OCI-LY3 (cell line): Measurements from ENCODE around the gene STK35.

ENCODE experiments used
- H2AFZ ChIP-seq: fragments of 200-600, 300-600 bp; shearing (Covaris generic); 2 replicates; pipeline ENCODE4 v1.6.0; 2014; ENCODE audit warnings: antibody characterized with exemption, low read depth, low read length
- H3K27ac ChIP-seq: fragments of 200-600, 300-600 bp; sonication (generic); 2 replicates; pipeline ENCODE4 v1.5.1; 2014; ENCODE audit warnings: mild to moderate bottlenecking, low read length, moderate library complexity, mixed read lengths
- H3K27me3 ChIP-seq: fragments of 200-600, 300-600 bp; sonication (generic); 2 replicates; pipeline ENCODE4 v1.6.1; 2014; ENCODE audit warnings: low read depth, low read length, mixed read lengths
- H3K36me3 ChIP-seq: fragments of 200-600, 300-600 bp; sonication (generic); replicated peaks from 2 replicates; pipeline ENCODE3; 2014; ENCODE audit warnings: low read depth, low read length, mixed read lengths
- H3K4me1 ChIP-seq: fragments of 300-600, 200-600 bp; sonication (generic); 2 replicates; pipeline ENCODE4 v1.6.1; 2014; ENCODE audit warnings: low read length, mixed read lengths
- H3K4me2 ChIP-seq: fragments of 200-600, 300-600 bp; sonication (generic); 2 replicates; pipeline ENCODE4 v1.6.1; 2014; ENCODE audit warnings: low read length, mixed read lengths
- H3K4me3 ChIP-seq: fragments of 300-600, 200-600 bp; sonication (generic); 2 replicates; pipeline ENCODE4 v1.5.1; 2014; ENCODE audit warnings: antibody characterized with exemption, mild to moderate bottlenecking, low read length, moderate library complexity
- H3K79me2 ChIP-seq: fragments of 300-600, 200-600 bp; shearing (Covaris generic); 2 replicates; pipeline ENCODE4 v1.6.1; 2014; ENCODE audit warnings: mild to moderate bottlenecking, low read length, mixed read lengths
- H3K9ac ChIP-seq: fragments of 300-600, 200-600 bp; shearing (Covaris generic); 2 replicates; pipeline ENCODE4 v1.6.0; 2014; ENCODE audit warnings: mild to moderate bottlenecking, low read length, moderate library complexity
- H3K9me3 ChIP-seq: fragments of 200-600, 300-600 bp; shearing (Covaris generic); 2 replicates; pipeline ENCODE4 v1.6.1; 2014; ENCODE audit warnings: low read length, mixed read lengths; ENCODE audit not compliant: insufficient read depth
- H4K20me1 ChIP-seq: fragments of 200-600, 300-600 bp; sonication (generic); 2 replicates; pipeline ENCODE4 v1.6.1; 2016; ENCODE audit warnings: low read length, mixed read lengths; ENCODE audit not compliant: insufficient read depth
- CTCF ChIP-seq: fragments of 200-600, 300-600 bp; sonication (generic); IDR thresholded peaks from 2 replicates; pipeline ENCODE4 v1.5.1; 2014; ENCODE audit warnings: antibody characterized with exemption, low read length, low read depth
- EZH2phosphoT487 ChIP-seq: fragments of 200-600 bp; shearing (Covaris generic); IDR thresholded peaks from 2 replicates; pipeline ENCODE4 v1.6.1; 2018; ENCODE audit warnings: antibody characterized with exemption, mixed run types, low read depth

STK35 gene

DNA sequence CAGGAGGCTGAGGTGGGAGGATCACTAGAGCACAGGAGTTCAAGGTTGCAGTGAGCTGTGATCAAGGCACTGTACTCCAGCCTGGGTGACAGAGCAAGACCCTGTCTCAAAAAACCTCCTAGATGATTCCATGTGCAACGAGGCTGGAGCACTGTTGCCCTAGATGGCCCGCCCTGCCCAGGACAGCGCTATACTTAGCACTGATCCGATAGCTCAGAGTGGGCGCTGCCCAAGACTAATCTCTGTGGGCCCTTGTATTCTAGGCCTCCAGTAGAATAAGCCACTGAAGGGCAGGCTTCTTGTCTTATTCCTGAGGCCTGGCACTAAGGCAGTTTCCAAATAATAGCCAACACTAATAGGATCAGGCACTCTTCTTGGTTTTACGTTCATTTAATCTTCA lies 41.0 kb downstream of the STK35 start:
- H3K9me3 ChIP-seq, result no peaks in the 10 kb centered on the region
- H3K27me3 ChIP-seq, result no peaks in the 10 kb centered on the region
- H3K4me2 ChIP-seq, result no peak overlapping the region
- peaks cover 6% of the 10 kb centered on the region for H3K79me2 ChIP-seq
- H3K4me1 ChIP-seq, result no peaks in the 10 kb centered on the region
- H3K9ac ChIP-seq, result no peak overlapping the region
- H3K4me3 ChIP-seq, result no peak overlapping the region
- TF ChIP-seq EZH2phosphoT487 (no peak), CTCF (no peak)
- H3K27ac ChIP-seq, result no peak overlapping the region
- peaks cover 37% of the 10 kb centered on the region for H4K20me1 ChIP-seq
- H3K36me3 ChIP-seq, result peaks cover 11% of the 10 kb centered on the region
- no peak overlapping the region for H2AFZ ChIP-seq

DNA sequence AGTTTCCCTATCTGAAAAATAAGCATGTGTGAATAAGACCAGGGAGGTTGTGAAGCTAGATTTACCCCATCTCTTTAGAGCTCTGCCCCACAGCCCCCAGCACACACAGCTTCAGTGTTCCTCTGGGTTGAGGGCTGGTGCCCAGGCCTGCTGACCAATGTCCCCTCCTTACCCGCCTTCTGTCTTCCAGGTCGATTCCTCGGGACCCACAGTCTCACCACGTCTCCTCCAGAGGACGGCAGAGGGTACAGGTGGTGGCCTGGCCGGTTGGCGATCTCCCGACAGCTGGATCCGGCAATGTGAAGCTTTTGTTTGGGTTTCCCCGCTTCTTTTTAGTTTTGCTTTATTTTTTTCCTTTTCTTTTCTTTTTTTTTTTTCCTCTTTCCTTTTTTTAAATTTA lies 42.0 kb downstream of the STK35 start:
- H4K20me1 ChIP-seq, result peaks cover 28% of the 10 kb centered on the region
- no peak overlapping the region for H3K4me3 ChIP-seq
- H3K27me3 ChIP-seq, result no peaks in the 10 kb centered on the region
- H3K4me1 ChIP-seq, result no peaks in the 10 kb centered on the region
- H3K79me2 ChIP-seq, result peaks cover under 1% of the 10 kb centered on the region; the same call in 1 of the 2 replicates
- H3K36me3 ChIP-seq, result peaks cover 11% of the 10 kb centered on the region
- no peak overlapping the region for H2AFZ ChIP-seq
- no peak overlapping the region for H3K4me2 ChIP-seq
- H3K9ac ChIP-seq, result no peak overlapping the region
- H3K9me3 ChIP-seq, result no peaks in the 10 kb centered on the region
- H3K27ac ChIP-seq, result no peak overlapping the region
- TF ChIP-seq CTCF (no peak), EZH2phosphoT487 (no peak)

GRCh38 chr20:2144850-2145249 lies 43.2 kb downstream of the STK35 start:
- no peaks in the 10 kb centered on the region for H3K4me1 ChIP-seq
- peaks cover 11% of the 10 kb centered on the region for H3K36me3 ChIP-seq
- H3K9me3 ChIP-seq, result no peaks in the 10 kb centered on the region
- peaks cover 23% of the 10 kb centered on the region for H4K20me1 ChIP-seq
- H3K4me3 ChIP-seq, result no peak overlapping the region
- H3K79me2 ChIP-seq, result no peaks in the 10 kb centered on the region; the same call in 1 of the 2 replicates
- no peak for TF ChIP-seq CTCF
- TF ChIP-seq EZH2phosphoT487, result no peak
- H3K4me2 ChIP-seq, result no peak overlapping the region
- no peak overlapping the region for H3K27ac ChIP-seq
- H2AFZ ChIP-seq, result no peak overlapping the region
- no peaks in the 10 kb centered on the region for H3K27me3 ChIP-seq
- H3K9ac ChIP-seq, result no peak overlapping the region

GRCh38 chr20:2145376-2145775 lies 43.7 kb downstream of the STK35 start:
- H3K4me3 ChIP-seq, result no peak overlapping the region
- H3K4me2 ChIP-seq, result no peak overlapping the region
- H3K27me3 ChIP-seq, result no peaks in the 10 kb centered on the region
- H3K27ac ChIP-seq, result no peak overlapping the region
- no peaks in the 10 kb centered on the region for H3K9me3 ChIP-seq
- no peaks in the 10 kb centered on the region; the same call in 1 of the 2 replicates for H3K79me2 ChIP-seq
- H3K36me3 ChIP-seq, result peaks cover 11% of the 10 kb centered on the region
- peaks cover 17% of the 10 kb centered on the region for H4K20me1 ChIP-seq
- TF ChIP-seq CTCF (no peak), EZH2phosphoT487 (no peak)
- H3K4me1 ChIP-seq, result no peaks in the 10 kb centered on the region
- no peak overlapping the region for H3K9ac ChIP-seq
- no peak overlapping the region for H2AFZ ChIP-seq
